Esophagus (tissue), 2 donors: Measurements from ENCODE around the gene EDNRB. TPM values are rescaled to one million over a fixed set of nuclear protein-coding genes. Genes with fewer than 3 reads are reported as not detected.

ENCODE experiments used
- H3K27ac ChIP-seq, 2 donors: one replicate each; pipeline ENCODE4 v1.5.1; 2013; ENCODE audit warnings: low read depth in 2 of 2, mild to moderate bottlenecking in 2 of 2, inconsistent platforms in 1 of 2, low read length in 1 of 2, moderate library complexity in 1 of 2
- H3K27me3 ChIP-seq, 2 donors: one replicate each; pipeline ENCODE4 v1.6.1; 2013; ENCODE audit warnings: low read length in 2 of 2, control low read depth in 1 of 2, mild to moderate bottlenecking in 1 of 2; ENCODE audit not compliant: insufficient read depth in 2 of 2, control insufficient read depth in 1 of 2
- H3K36me3 ChIP-seq, 2 donors: one replicate each; pipeline ENCODE4 v1.6.1; 2013; ENCODE audit warnings: low read length in 1 of 2; ENCODE audit not compliant: control insufficient read depth in 2 of 2, insufficient read depth in 2 of 2
- H3K4me1 ChIP-seq, 2 donors: one replicate each; pipeline ENCODE4 v1.6.1; 2013; ENCODE audit warnings: low read length in 1 of 2; ENCODE audit not compliant: control insufficient read depth in 2 of 2, insufficient read depth in 2 of 2
- H3K4me3 ChIP-seq, 2 donors: one replicate each; pipeline ENCODE4 v1.5.1; 2013; ENCODE audit warnings: low read length in 2 of 2, mild to moderate bottlenecking in 2 of 2, low read depth in 1 of 2, moderate library complexity in 1 of 2
- H3K9me3 ChIP-seq, 2 donors: one replicate each; pipeline ENCODE4 v1.6.1; 2013; ENCODE audit warnings: mild to moderate bottlenecking in 2 of 2, low read depth in 1 of 2, low read length in 1 of 2, moderate library complexity in 1 of 2; ENCODE audit not compliant: control insufficient read depth in 2 of 2, insufficient read depth in 1 of 2
- WGBS, 2 donors: extraction: QIAGEN DNeasy Blood & Tissue Kit; methylation state at CpG; one replicate each; pipeline ENCODE4 v1.1.7; 2013; 5-methylcytosine and 5-hydroxymethylcytosine counted together
- polyA plus RNA-seq, 2 donors: library from polyadenylated mRNA; stranded (reverse); fragments of 200-250 nt; gene quantifications; one replicate each; pipeline ENCODE4 v1.2.3, GENCODE V29; 2013
- donor health status: healthy with polysubstance abuse.
- donor health status: Bipolar disorder and iron deficiency.

EDNRB gene
- polyA plus RNA-seq, 2 donors = 0.65 to 1.5 TPM

GRCh38 chr13:77919246-77919920 is 752 bp upstream of the EDNRB start:
- H3K4me3 ChIP-seq = peak overlapping the region; percentile 48 to 56
- H3K27me3 ChIP-seq = peaks cover 0 to 5% of the 10 kb centered on the region in 2 donors
- H3K36me3 ChIP-seq = no peaks in the 10 kb centered on the region
- H3K4me1 ChIP-seq = peaks cover 4 to 7% of the 10 kb centered on the region in 2 donors
- H3K9me3 ChIP-seq = no peaks in the 10 kb centered on the region
- 2 to 3% methylated on average over 29 of the region's 29 CpGs for WGBS, 2 donors
- H3K27ac ChIP-seq = peak overlapping the region in 1 of 2 donors; percentile 22

GRCh38 chr13:77916488-77916887 is 2.1 kb downstream of the EDNRB start:
- Histone ChIP-seq H3K36me3 (no peaks in the 10 kb centered on the region), H3K4me1 (peaks cover 4 to 7% of the 10 kb centered on the region in 2 donors), H3K9me3 (no peaks in the 10 kb centered on the region), H3K27ac (no peak overlapping the region), H3K27me3 (peaks cover 0 to 5% of the 10 kb centered on the region in 2 donors), H3K4me3 (no peak overlapping the region)
- WGBS, 2 donors = 63 to 68% methylated on average over 4 of the region's 4 CpGs

GRCh38 chr13:77915686-77916085 is 2.9 kb downstream of the EDNRB start:
- H3K36me3 ChIP-seq = no peaks in the 10 kb centered on the region
- no peak overlapping the region for H3K27ac ChIP-seq
- WGBS, 2 donors = 71 to 73% methylated on average over 1 of the region's 1 CpG
- peaks cover 4 to 7% of the 10 kb centered on the region in 2 donors for H3K4me1 ChIP-seq
- no peak overlapping the region for H3K4me3 ChIP-seq
- H3K9me3 ChIP-seq = no peaks in the 10 kb centered on the region
- peaks cover 0 to 5% of the 10 kb centered on the region in 2 donors for H3K27me3 ChIP-seq

GRCh38 chr13:77913003-77913402 is 5.6 kb downstream of the EDNRB start:
- no peak overlapping the region for H3K4me3 ChIP-seq
- no peaks in the 10 kb centered on the region for H3K9me3 ChIP-seq
- no peaks in the 10 kb centered on the region for H3K27me3 ChIP-seq
- 54 to 69% methylated on average over 3 of the region's 3 CpGs for WGBS, 2 donors
- H3K27ac ChIP-seq = no peak overlapping the region
- no peaks in the 10 kb centered on the region for H3K4me1 ChIP-seq
- H3K36me3 ChIP-seq = no peaks in the 10 kb centered on the region

DNA sequence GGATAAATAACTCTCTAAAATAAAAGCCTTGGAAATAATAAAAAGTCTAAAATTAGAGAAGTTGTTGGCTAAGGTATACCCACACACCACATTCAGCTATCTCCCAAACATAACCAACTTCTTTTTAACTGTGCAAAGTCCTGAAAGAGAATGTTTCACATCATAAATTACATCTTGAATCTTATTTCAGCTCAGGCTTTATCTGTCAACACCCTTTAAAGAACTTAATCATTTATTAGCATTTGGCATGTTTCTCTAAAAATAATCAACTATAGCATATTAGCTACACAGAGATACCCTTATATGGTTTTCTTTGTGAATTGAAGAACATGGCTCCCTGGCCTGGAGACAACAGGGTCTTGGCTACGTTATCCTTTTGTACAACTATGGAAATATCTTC is 6.9 kb downstream of the EDNRB start:
- WGBS, 2 donors = 43 to 49% methylated on average over 1 of the region's 1 CpG

GRCh38 chr13:77909827-77910226 is 8.8 kb downstream of the EDNRB start:
- Histone ChIP-seq H3K4me1 (no peaks in the 10 kb centered on the region), H3K36me3 (no peaks in the 10 kb centered on the region), H3K27me3 (no peaks in the 10 kb centered on the region), H3K4me3 (no peak overlapping the region), H3K9me3 (no peaks in the 10 kb centered on the region), H3K27ac (no peak overlapping the region)
- 69 to 76% methylated on average over 3 of the region's 3 CpGs for WGBS, 2 donors

More for the DNA sequence above, 6.9 kb downstream of the EDNRB start:
- no peaks in the 10 kb centered on the region for H3K27me3 ChIP-seq
- H3K4me3 ChIP-seq = no peak overlapping the region
- no peaks in the 10 kb centered on the region for H3K4me1 ChIP-seq
- H3K27ac ChIP-seq = no peak overlapping the region
- H3K9me3 ChIP-seq = no peaks in the 10 kb centered on the region
- no peaks in the 10 kb centered on the region for H3K36me3 ChIP-seq

GRCh38 chr13:77908531-77908930 is 10.1 kb downstream of the EDNRB start:
- no peaks in the 10 kb centered on the region for H3K9me3 ChIP-seq
- WGBS, 2 donors = 85 to 90% methylated on average over 2 of the region's 2 CpGs
- no peak overlapping the region for H3K4me3 ChIP-seq
- H3K4me1 ChIP-seq = no peaks in the 10 kb centered on the region
- no peaks in the 10 kb centered on the region for H3K27me3 ChIP-seq
- no peak overlapping the region for H3K27ac ChIP-seq
- H3K36me3 ChIP-seq = no peaks in the 10 kb centered on the region

DNA sequence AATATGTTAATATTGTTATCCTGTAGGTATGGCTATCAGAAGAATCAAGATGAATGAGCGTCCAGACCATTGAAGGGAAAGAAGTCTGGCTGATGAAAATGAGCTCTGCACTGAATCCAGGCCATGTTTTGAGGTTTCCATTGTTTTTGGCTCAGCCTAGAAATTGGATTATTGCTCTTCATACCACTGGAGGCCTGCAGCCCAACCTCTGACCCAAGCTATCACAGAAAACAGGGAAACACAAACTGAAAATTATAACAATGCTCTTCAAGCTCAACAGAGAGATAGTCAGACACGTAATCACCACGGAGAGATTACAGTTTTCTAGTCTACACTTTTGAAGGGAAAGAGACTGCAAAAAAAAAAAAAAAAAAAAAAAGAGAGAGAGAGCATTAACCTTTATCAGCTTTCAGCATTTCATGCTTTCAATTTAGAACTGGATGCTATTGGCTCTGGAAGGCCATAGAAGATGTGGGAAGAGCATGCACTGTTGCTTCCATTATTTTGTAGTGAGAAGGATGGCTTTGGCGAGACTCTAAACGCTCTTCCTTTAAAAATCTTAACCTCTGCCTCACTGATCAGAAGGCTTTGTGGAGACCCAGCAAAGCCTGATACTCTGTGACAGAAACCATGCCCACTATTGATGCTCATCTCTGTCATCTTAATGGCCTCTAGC is 10.8 kb downstream of the EDNRB start:
- H3K27me3 ChIP-seq = no peaks in the 10 kb centered on the region
- no peak overlapping the region for H3K27ac ChIP-seq
- H3K9me3 ChIP-seq = no peaks in the 10 kb centered on the region
- no peaks in the 10 kb centered on the region for H3K36me3 ChIP-seq
- H3K4me3 ChIP-seq = no peak overlapping the region
- no peaks in the 10 kb centered on the region for H3K4me1 ChIP-seq
- WGBS, 2 donors = 64 to 71% methylated on average over 5 of the region's 5 CpGs

- Histone ChIP-seq H3K36me3 (no peaks in the 10 kb centered on the region), H3K9me3 (peaks cover 0 to 4% of the 10 kb centered on the region in 2 donors), H3K4me3 (no peak overlapping the region), H3K27ac (no peak overlapping the region), H3K27me3 (no peaks in the 10 kb centered on the region), H3K4me1 (no peaks in the 10 kb centered on the region)
- 89 to 90% methylated on average over 4 of the region's 4 CpGs for WGBS, 2 donors
Observed at GRCh38 chr13:77904031-77904430, 14.6 kb downstream of the EDNRB start.

- H3K36me3 ChIP-seq = no peaks in the 10 kb centered on the region
- H3K4me1 ChIP-seq = no peaks in the 10 kb centered on the region
- no peak overlapping the region for H3K27ac ChIP-seq
- H3K9me3 ChIP-seq = peaks cover 0 to 4% of the 10 kb centered on the region in 2 donors
- WGBS, 2 donors = 73 to 87% methylated on average over 1 of the region's 1 CpG
- H3K27me3 ChIP-seq = no peaks in the 10 kb centered on the region
- H3K4me3 ChIP-seq = no peak overlapping the region
Observed at GRCh38 chr13:77903435-77903834, 15.2 kb downstream of the EDNRB start.
